Endothelial cell of hepatic sinusoid (primary cell): ENCODE data around the gene NCBP3.

Experiments
- in situ Hi-C: cut with HindIII; loops from 2 replicates; pipeline ENCODE4 v1.10.0; 2017; ENCODE audit warnings: low sequenced_read_pairs

NCBP3 gene, protein sequence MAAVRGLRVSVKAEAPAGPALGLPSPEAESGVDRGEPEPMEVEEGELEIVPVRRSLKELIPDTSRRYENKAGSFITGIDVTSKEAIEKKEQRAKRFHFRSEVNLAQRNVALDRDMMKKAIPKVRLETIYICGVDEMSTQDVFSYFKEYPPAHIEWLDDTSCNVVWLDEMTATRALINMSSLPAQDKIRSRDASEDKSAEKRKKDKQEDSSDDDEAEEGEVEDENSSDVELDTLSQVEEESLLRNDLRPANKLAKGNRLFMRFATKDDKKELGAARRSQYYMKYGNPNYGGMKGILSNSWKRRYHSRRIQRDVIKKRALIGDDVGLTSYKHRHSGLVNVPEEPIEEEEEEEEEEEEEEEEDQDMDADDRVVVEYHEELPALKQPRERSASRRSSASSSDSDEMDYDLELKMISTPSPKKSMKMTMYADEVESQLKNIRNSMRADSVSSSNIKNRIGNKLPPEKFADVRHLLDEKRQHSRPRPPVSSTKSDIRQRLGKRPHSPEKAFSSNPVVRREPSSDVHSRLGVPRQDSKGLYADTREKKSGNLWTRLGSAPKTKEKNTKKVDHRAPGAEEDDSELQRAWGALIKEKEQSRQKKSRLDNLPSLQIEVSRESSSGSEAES

GRCh38 chr17:3845621-3846436 lies at the start of gene NCBP3:
Gene NCBP3 (minus strand): TSS chr17:3846246. CDS start chr17:3846223, 23 bp downstream.
- in situ Hi-C loops, result no loop called here

- in situ Hi-C loops, result no loop called here
Measured at GRCh38 chr17:3895354-3895753, 49.3 kb upstream of the NCBP3 start.

GRCh38 chr17:3894911-3895343 lies 48.9 kb upstream of the NCBP3 start:
- in situ Hi-C loops, result no loop called here

DNA sequence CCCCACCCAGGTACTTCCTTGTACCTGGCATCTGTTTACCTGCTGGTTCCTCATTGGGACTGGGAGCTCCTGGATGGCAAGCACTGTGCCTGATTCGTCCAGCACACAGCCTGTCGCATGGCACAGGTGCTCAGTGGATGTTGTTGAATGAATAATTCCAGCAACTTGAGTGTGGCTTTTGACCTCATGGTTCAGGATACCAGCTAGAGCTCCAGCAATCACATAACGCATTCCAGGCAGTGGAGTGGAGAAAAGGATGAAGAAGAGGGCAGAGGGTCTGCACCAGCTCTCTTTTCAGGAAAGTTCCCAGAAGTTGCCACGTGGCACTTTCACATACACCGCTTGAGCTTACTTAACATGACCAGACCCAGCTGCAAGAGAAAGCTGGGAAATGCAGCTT lies 48.1 kb upstream of the NCBP3 start:
- in situ Hi-C loops, result no loop called here

DNA sequence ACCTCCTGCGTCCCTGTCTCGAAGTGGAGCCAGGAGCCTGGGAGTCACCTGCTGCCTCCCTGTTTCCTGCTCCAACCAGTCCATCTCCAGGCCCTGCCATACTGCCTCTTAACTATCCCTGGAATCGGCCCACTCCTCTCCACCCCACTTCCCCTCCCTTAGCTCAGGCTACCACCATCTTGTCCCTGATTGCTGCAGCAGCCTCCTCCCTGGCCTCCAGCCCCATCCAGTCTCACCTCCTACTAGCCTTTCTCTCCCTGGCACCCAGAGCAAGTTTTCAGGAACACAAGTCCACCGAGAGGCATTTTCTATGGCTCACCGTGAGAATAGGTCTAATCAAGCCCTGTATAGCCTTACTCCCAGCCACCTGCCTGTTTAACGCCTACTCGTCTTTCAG lies 47.7 kb upstream of the NCBP3 start:
- in situ Hi-C loops, result no loop called here

- in situ Hi-C loops, result no loop called here
Measured at GRCh38 chr17:3893003-3893719, 47.1 kb upstream of the NCBP3 start, which contains the start of gene CAMKK1. Gene CAMKK1 (minus strand): TSS chr17:3893053. CDS start chr17:3885687, 7,366 bp downstream.

DNA sequence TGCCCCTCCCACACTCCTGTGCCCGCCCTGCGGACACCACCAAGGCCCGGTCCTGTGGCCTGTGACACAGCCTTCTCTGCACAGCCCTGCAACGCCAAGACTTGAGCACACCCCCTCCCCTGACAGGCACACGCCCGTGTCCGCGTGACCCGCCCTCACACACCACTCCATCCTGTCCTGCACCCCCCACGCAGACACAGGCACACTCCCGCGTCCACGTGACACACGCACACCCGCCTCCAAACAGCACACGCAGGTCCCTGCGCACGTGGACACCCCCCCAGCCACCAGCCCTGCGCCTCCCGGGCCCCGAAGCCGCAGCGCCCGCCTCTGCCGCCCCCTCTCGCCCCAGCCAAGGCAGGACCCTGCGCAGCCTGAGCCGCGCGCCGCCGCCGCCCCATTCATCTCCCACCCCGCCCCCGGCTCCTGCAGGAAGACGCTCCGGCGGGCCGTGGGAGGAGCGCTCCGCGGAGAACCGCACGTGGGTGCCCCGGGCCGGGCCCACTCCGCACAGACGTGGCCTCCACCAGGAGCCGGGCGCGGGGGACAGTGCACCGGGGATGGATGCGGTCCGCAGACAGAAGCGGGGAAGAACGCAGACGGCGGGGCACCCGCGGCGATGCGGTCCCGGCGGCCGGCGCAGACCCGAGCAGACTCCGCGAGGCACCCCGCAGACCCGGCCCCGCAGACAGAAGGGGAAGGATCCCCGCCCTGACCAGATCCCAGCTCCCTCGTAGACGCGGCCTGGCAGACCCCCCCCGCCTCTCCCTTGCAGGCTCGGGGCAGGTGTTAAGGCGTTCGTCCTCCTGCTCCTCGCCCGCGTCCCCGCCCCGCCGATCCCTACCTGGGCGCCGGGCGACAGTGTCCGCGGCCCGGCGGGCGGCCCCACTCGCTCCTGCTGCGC lies 46.3 kb upstream of the NCBP3 start:
- in situ Hi-C loops, result no loop called here

DNA sequence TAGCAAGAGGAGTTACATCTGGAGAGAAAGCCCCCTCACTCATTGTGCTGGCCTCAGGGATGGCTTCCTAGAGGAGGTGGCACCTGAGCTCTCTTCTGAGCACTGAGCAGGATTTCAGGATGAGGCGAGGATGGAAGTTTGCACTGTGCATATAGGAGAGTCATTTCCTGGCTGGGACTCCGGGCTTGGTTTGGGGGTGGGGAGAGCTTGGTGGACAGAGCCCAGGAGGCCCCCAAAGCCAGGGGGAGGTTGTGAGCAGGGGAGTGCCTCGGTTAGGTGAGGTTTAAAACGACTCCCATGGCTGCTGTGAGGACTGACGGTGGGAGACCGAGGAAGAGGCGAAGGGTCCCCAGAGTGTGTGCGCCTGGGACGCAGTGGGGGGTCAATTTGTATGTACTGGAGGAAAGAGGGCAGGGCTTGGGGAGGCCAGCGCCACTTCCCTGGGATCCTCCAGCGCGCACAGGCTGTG lies 45.6 kb upstream of the NCBP3 start:
- in situ Hi-C loops, result no loop called here

DNA sequence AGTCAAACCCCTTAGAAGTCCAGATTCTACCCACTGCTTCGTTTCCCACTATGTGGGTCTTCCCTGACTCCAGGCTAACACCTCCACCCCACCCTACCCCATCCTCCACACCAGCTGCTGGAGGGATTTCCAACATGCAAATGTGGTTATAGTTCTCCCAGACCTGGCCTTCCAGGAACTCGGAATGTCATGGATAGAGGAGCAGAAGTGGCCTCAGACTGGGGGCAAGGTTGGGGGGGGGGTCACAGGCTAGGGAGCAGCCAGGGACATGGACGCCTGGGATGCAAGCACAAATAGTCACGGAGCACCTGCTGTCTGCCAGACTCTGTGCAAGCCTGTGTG lies 44.8 kb upstream of the NCBP3 start:
- in situ Hi-C loops, result no loop called here

DNA sequence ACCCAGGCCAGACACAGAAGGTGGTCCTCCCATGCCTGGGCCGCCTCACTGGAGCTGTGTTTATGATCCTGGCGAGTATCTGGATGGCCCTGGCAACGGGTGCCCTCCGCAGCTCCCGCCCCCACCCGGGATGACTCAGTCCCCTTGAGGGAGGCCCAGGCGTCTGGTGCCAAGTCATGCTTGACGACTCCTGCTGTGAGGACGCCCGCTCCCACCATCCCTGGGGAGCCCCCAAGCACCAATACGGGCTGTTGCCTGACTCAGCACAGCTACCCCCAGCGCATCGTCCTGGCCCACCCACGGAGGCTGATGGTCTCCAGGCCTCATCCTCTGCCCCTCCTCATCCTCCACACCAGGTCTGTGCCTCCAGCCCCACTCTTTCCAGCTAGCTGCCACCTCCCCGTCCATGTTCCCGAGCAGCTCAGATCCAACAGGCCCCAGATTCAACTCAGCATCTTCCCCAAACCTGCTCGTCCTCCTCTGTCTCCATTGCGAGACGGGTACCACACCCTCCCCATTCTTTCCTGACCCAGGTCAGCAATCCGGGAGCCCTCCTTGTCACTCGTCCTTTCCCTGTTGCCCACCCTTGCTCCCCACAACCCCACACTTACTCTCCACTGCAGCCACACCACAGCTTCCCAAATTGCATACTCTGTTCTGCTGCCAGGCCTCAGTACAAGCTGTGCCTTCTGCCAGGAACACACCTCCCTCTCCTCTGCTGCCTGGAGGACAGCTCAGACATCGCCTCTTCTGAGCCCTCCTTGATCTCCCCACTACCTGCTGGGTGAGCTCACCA lies 44.2 kb upstream of the NCBP3 start:
- in situ Hi-C loops, result no loop called here

DNA sequence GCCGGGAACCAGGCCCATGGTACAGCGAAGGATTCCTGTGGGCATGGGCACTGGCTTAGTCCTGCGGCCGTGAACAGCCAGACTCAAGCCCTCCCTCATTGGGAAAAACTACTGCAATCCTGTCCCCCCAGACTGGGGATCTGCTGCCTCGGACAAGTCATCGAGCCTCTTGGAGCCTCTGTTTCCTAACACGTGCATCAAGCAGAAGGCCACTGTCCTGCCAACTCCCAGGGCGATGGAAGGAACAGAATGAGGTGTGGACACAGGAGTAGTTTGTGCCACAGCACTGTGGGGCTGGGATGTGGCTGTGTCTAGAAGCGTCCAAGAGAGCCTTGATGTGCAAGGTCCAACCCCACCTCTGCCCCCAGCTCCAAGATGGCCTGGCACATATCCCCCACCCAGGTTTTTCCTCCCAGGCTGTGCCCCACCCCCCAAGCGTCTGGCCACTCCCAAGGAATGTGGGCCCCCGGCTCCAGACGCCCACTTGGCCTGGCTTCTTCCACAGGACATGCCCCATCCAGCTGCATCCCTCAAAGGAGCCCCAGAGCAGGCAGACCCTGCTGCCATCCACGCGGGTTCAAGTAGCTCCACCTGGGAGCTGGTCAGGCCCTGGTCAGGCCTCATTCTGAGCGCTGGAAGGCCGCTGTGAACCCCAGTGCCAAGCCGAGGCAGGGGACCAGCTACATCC lies 43.4 kb upstream of the NCBP3 start:
- in situ Hi-C loops, result no loop called here

GRCh38 chr17:3888343-3889171 lies 42.5 kb upstream of the NCBP3 start:
- in situ Hi-C loops, result no loop called here

DNA sequence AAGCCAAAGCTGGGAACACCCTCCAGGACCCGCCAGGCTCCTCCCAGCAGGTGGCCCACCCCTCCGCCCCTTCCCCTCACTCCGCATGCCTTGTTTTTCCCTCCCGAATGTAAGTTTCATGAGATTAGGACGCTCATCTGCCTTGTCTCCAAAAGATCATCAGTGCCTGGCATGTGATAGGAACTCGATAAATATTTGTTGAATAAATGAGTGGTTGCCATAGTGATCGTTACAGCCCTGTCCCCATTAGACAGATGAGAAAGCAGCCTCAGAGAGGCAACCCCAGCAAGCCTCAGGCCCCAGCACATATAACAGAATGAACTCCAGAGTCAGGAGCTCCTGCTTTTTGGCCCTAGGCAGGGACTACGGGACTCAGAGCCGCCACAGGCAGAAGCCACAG lies 41.8 kb upstream of the NCBP3 start:
- in situ Hi-C loops, result no loop called here

GRCh38 chr17:3887394-3887793 lies 41.3 kb upstream of the NCBP3 start:
- in situ Hi-C loops, result no loop called here

DNA sequence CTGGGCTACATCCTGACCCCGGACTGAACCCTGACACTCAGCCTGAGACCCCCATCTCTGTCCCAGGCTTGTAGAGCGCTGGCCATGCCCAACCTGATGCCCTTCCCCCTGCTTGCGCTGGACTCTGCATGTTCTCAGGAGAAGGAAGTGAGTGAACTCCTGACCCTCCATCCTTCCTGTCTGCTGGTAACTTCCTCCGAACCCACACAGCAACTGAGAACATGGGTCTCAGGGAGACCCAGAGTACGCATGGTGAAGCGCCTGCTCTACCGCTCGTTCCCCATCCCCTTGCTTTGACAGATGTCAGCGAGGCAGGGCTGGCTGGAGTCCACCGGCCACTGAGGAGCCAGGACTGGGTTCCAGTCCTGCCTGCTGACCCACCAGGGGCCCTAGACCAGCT lies 40.7 kb upstream of the NCBP3 start:
- in situ Hi-C loops, result no loop called here

- in situ Hi-C loops, result no loop called here
Measured at GRCh38 chr17:3885970-3886369, 39.9 kb upstream of the NCBP3 start.

- in situ Hi-C loops, result no loop called here
Measured at GRCh38 chr17:3885271-3885670, 39.2 kb upstream of the NCBP3 start.

DNA sequence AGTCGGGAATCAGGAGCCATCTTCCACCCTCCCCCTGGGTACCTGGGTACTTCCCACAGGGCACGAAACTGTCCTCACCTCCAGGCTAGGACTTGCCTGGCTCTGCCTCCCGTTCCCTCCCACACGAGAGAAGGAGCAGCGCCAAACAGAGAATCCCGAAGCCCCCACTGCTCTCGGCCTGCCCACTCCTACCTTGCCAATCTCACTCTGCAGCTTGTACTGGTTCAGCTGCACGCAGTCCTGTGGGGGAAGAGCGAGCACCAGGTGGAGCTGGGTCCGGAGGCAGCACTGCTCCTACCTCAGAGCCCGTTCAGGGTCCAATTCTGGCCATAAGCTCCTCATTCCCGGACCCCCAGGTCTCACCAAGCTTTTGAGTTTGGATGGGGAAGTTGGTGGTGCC lies 38.1 kb upstream of the NCBP3 start:
- in situ Hi-C loops, result no loop called here
